Stimulated activated naive CD8-positive, alpha-beta T cell treated with anti-CD3 and anti-CD28 coated beads, Interleukin-15, amount 100 ng/mL, for 72 hours (primary cell): ENCODE results near the gene TNFSF12.
A peak's percentile ranks its signal among the peaks of the same experiment; 100 is the strongest.

Source experiments
- ATAC-seq: fragments of 150-1000 bp; cut with Tn5 transposase; 2 replicates; pipeline ENCODE4 v1.10.0; 2021; ENCODE audit warnings: mild to moderate bottlenecking, moderate library complexity
- DNase-seq, 2 donors: peaks; one replicate each; pipeline ENCODE4 v3.0.0; 2021 to 2022
- H3K27ac Mint-ChIP-seq, 2 donors: one replicate each; pipeline ENCODE4 v1.8.0; 2022; ENCODE audit warnings: mild to moderate bottlenecking in 2 of 2, mixed read lengths in 2 of 2, moderate library complexity in 2 of 2
- H3K27me3 Mint-ChIP-seq: one replicate; pipeline ENCODE4 v1.8.0; 2022; ENCODE audit warnings: mixed read lengths
- H3K4me1 Mint-ChIP-seq: one replicate; pipeline ENCODE4 v1.8.0; 2022; ENCODE audit warnings: mild to moderate bottlenecking, mixed read lengths
- H3K4me3 Mint-ChIP-seq, 2 donors: one replicate each; pipeline ENCODE4 v1.8.0; 2022; ENCODE audit warnings: mild to moderate bottlenecking in 2 of 2, mixed read lengths in 2 of 2, moderate library complexity in 1 of 2
- H3K9me3 Mint-ChIP-seq, 2 donors: one replicate each; pipeline ENCODE4 v1.8.0; 2022; ENCODE audit warnings: mixed read lengths in 2 of 2

Gene TNFSF12

DNA sequence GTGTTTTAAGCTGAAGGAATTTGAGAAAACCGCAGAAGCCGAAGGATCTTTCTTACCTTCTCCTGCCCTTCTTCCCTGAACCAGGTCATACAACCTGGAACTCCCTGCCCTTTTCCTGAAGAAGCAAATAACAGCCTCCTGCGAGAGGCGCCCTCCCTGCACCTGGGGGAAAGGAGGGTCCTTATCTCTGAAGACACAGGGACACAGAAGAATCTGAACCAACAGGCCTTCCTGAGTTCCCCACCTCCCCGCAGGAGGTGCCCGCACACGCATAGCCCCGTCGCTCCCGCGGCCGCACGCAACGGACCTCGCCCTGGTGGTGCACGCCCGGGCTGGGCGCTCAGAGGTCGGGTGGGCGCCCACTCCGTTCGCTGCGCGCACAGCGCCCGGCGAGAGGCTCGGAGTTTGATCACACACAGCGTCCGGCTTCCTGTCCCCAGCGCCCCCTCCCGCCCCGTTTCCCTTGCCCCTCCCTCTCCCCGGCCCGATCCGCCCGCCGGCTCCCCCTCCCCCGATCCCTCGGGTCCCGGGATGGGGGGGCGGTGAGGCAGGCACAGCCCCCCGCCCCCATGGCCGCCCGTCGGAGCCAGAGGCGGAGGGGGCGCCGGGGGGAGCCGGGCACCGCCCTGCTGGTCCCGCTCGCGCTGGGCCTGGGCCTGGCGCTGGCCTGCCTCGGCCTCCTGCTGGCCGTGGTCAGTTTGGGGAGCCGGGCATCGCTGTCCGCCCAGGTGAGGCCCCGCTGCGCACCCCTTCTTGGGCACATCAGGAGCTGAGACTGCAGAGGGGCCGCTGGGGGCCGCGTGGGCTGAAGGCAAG, at the start of gene TNFSF12:
TNFSF12 (plus strand) TSS at position 474 of the 816 bp plus-strand sequence; CDS start at position 570, 96 bp downstream.
- Mint-ChIP-seq H3K27ac (peak within 1 kb of the TSS; percentile 74 to 75), H3K27me3 (no peaks in the 10 kb centered on the region), H3K9me3 (no peaks in the 10 kb centered on the region), H3K4me1 (peaks cover 59% of the 10 kb centered on the region), H3K4me3 (peak within 1 kb of the TSS; percentile 85 to 88)
- ATAC-seq (peak; percentile 68), DNase-seq (peak; percentile 54 to 62)

DNA sequence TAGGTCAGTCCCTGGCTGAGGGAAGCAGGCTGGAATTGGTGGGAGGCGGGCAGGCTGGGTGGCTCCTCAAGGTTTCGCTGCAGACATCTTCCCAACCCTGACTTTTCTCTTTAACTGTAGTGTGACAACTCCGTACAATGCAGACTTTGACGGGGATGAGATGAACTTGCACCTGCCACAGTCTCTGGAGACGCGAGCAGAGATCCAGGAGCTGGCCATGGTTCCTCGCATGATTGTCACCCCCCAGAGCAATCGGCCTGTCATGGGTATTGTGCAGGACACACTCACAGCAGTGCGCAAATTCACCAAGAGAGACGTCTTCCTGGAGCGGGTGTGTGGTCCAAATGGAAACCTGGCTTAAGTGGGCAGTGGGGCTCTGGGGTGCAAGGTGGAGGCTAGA, 49.7 kb upstream of the TNFSF12 start:
- Mint-ChIP-seq H3K9me3 (no peaks in the 10 kb centered on the region), H3K27me3 (no peaks in the 10 kb centered on the region), H3K4me1 (peaks cover 1% of the 10 kb centered on the region), H3K27ac (no peak overlapping the region), H3K4me3 (no peak overlapping the region)
- no peak for ATAC-seq
- no peak for DNase-seq

DNA sequence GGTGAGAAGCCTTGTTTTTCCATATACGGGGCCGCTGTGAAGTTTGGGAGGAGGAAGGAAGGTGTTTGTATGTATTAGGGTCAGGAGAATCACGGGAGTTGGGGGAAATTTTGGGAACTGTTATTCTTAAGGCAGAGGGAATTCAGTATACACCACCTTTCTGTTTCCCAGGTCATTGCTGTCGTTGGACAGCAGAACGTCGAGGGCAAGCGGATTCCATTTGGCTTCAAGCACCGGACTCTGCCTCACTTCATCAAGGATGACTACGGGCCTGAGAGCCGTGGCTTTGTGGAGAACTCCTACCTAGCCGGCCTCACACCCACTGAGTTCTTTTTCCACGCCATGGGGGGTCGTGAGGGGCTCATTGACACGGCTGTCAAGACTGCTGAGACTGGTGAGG, 47.1 kb upstream of the TNFSF12 start:
- ATAC-seq: no peak
- Mint-ChIP-seq H3K9me3 (no peaks in the 10 kb centered on the region), H3K4me3 (no peak overlapping the region), H3K4me1 (no peaks in the 10 kb centered on the region), H3K27me3 (no peaks in the 10 kb centered on the region), H3K27ac (no peak overlapping the region)
- DNase-seq: no peak

GRCh38 chr17:7502171-7502847, 46.5 kb upstream of the TNFSF12 start:
- H3K27ac Mint-ChIP-seq: no peak overlapping the region

DNA sequence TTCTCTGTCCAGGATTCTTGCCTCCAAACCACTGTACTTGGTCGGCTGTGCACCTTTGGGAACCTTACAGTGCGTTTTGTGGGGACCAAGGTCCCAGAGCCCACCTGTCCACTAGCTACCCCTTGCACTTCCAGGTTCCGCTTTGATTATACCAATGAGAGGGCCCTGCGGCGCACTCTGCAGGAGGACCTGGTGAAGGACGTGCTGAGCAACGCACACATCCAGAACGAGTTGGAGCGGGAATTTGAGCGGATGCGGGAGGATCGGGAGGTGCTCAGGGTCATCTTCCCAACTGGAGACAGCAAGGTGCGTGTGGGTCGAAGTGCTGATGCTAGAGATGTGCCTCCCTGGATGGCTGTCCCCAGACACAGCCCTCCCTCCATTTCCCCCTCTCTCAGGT, 45.9 kb upstream of the TNFSF12 start:
- H3K4me3 Mint-ChIP-seq: no peak overlapping the region
- no peak for DNase-seq
- no peak overlapping the region for H3K27ac Mint-ChIP-seq
- ATAC-seq: peak; percentile 42
- H3K27me3 Mint-ChIP-seq: no peaks in the 10 kb centered on the region
- no peaks in the 10 kb centered on the region for H3K4me1 Mint-ChIP-seq
- H3K9me3 Mint-ChIP-seq: no peaks in the 10 kb centered on the region

More at GRCh38 chr17:7502171-7502847, 46.5 kb upstream of the TNFSF12 start:
- Mint-ChIP-seq H3K4me3 (no peak overlapping the region), H3K9me3 (no peaks in the 10 kb centered on the region), H3K4me1 (no peaks in the 10 kb centered on the region), H3K27me3 (no peaks in the 10 kb centered on the region)
- ATAC-seq (no peak), DNase-seq (no peak)

- no peak for ATAC-seq
- no peaks in the 10 kb centered on the region for H3K27me3 Mint-ChIP-seq
- H3K9me3 Mint-ChIP-seq: no peaks in the 10 kb centered on the region
- H3K4me1 Mint-ChIP-seq: no peaks in the 10 kb centered on the region
- H3K4me3 Mint-ChIP-seq: no peak overlapping the region
- no peak overlapping the region for H3K27ac Mint-ChIP-seq
- DNase-seq: no peak
Measured at GRCh38 chr17:7503521-7503920, 45.3 kb upstream of the TNFSF12 start.

GRCh38 chr17:7508145-7508544, 40.7 kb upstream of the TNFSF12 start:
- Mint-ChIP-seq H3K27me3 (no peaks in the 10 kb centered on the region), H3K27ac (peak overlapping the region in 1 of 2 donors; percentile 54), H3K9me3 (no peaks in the 10 kb centered on the region), H3K4me1 (peaks cover 11% of the 10 kb centered on the region), H3K4me3 (peak overlapping the region in 1 of 2 donors; percentile 13)
- DNase-seq (no peak), ATAC-seq (no peak)

DNA sequence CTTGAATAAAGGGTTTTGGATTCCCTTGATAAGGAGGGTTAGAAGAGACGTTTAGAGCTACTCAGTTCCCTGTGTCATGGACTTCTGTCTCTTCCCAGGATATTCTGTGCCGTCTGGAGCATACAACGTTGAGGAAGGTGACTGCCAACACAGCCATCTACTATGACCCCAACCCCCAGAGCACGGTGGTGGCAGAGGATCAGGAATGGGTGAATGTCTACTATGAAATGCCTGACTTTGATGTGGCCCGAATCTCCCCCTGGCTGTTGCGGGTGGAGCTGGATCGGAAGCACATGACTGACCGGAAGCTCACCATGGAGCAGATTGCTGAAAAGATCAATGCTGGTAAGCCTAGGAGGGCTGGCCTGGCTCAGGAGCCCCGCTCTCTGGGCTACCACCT, 40.0 kb upstream of the TNFSF12 start:
- Mint-ChIP-seq H3K9me3 (no peaks in the 10 kb centered on the region), H3K27me3 (no peaks in the 10 kb centered on the region), H3K27ac (no peak overlapping the region)

GRCh38 chr17:7509937-7510336, 38.9 kb upstream of the TNFSF12 start:
- Mint-ChIP-seq H3K27ac (no peak overlapping the region), H3K4me1 (peaks cover 22% of the 10 kb centered on the region), H3K4me3 (no peak overlapping the region), H3K9me3 (no peaks in the 10 kb centered on the region), H3K27me3 (no peaks in the 10 kb centered on the region)
- no peak for ATAC-seq
- DNase-seq: no peak

More for the DNA sequence above, 40.0 kb upstream of the TNFSF12 start:
- H3K4me3 Mint-ChIP-seq: no peak overlapping the region
- DNase-seq: no peak
- peaks cover 13% of the 10 kb centered on the region for H3K4me1 Mint-ChIP-seq
- no peak for ATAC-seq

DNA sequence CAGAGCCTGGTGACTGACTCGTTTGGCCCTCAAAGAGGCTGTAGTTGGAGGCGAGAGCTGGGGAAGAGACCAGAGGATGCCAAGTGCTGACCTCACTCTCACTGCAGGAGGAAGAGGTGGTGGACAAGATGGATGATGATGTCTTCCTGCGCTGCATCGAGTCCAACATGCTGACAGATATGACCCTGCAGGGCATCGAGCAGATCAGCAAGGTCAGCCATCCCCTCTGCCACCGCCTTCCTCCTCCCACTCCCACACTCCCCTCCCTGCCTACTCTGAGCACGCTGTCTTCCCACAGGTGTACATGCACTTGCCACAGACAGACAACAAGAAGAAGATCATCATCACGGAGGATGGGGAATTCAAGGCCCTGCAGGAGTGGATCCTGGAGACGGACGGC, 37.8 kb upstream of the TNFSF12 start:
- Mint-ChIP-seq H3K4me1 (peaks cover 22% of the 10 kb centered on the region), H3K27me3 (no peaks in the 10 kb centered on the region), H3K4me3 (no peak overlapping the region), H3K27ac (peak overlapping the region in 1 of 2 donors; percentile 89), H3K9me3 (no peaks in the 10 kb centered on the region)
- DNase-seq (no peak), ATAC-seq (no peak)

GRCh38 chr17:7512105-7512504, 36.8 kb upstream of the TNFSF12 start:
- H3K4me1 Mint-ChIP-seq: peaks cover 22% of the 10 kb centered on the region
- no peaks in the 10 kb centered on the region for H3K27me3 Mint-ChIP-seq
- H3K9me3 Mint-ChIP-seq: no peaks in the 10 kb centered on the region
- DNase-seq (no peak), ATAC-seq (no peak)
- peak overlapping the region in 1 of 2 donors; percentile 20 for H3K27ac Mint-ChIP-seq
- no peak overlapping the region for H3K4me3 Mint-ChIP-seq

- Mint-ChIP-seq H3K9me3 (no peaks in the 10 kb centered on the region), H3K27me3 (no peaks in the 10 kb centered on the region), H3K4me1 (peaks cover 22% of the 10 kb centered on the region), H3K4me3 (no peak overlapping the region), H3K27ac (no peak overlapping the region)
- no peak for DNase-seq
- ATAC-seq: peak; percentile 21
Measured at GRCh38 chr17:7512824-7513540, 35.9 kb upstream of the TNFSF12 start.

- ATAC-seq (no peak), DNase-seq (no peak)
- no peak overlapping the region for H3K4me3 Mint-ChIP-seq
- H3K27me3 Mint-ChIP-seq: no peaks in the 10 kb centered on the region
- peaks cover 22% of the 10 kb centered on the region for H3K4me1 Mint-ChIP-seq
- peak overlapping the region; percentile 27 to 30 for H3K27ac Mint-ChIP-seq
- H3K9me3 Mint-ChIP-seq: no peaks in the 10 kb centered on the region
Measured at GRCh38 chr17:7513850-7514419, 34.9 kb upstream of the TNFSF12 start.

DNA sequence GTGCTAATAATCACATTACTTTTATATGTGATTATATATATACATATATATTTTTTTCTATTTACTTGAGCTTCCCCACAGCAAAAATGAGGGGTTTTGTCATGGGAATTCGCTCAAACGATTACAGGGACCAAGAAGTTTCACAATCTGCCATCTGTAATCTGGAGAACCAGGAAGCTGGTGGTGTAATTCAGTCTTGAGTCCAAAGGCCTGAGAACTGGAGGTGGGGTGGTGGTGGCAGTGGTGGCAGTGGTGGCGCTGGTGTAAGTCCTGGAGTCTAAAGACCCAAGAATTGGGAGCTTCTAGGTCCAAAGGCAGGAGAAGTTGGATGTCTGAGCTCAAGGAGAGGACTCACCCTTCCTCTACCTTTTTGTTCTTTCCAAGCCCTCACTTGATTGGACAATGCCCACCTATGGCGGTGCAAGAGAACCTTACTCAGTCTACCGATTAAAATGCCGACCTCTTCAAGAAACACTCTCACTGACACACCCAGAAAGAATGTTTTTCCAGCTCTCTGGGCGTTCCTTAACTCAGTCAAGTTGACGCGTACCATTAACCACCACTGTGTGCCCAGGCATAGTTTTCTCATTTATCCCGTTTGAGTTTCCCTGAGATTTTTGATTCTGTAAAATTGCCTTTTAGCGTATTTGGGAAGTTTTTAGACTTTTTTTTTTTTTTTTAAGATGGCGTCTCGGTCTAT, 32.8 kb upstream of the TNFSF12 start:
- Mint-ChIP-seq H3K27ac (peak overlapping the region in 1 of 2 donors; percentile 87), H3K4me1 (peaks cover 16% of the 10 kb centered on the region), H3K4me3 (no peak overlapping the region), H3K27me3 (no peaks in the 10 kb centered on the region), H3K9me3 (no peaks in the 10 kb centered on the region)
- DNase-seq (no peak), ATAC-seq (no peak)

- peak; percentile 39 to 42 for DNase-seq
- ATAC-seq: peak; percentile 66
- Mint-ChIP-seq H3K9me3 (peaks cover 0 to 6% of the 10 kb centered on the region in 2 donors), H3K27me3 (no peaks in the 10 kb centered on the region), H3K27ac (no peak overlapping the region), H3K4me3 (no peak overlapping the region), H3K4me1 (peaks cover 8% of the 10 kb centered on the region)
Measured at GRCh38 chr17:7523033-7523432, 25.8 kb upstream of the TNFSF12 start.
